Measurements from ENCODE around the gene SGMS2. TPM values are rescaled to one million over a fixed set of nuclear protein-coding genes. Genes with fewer than 3 reads are reported as not detected.

The SGMS2 gene
- total and polyA plus RNA-seq, 2 of the 4 experiments (the other 2 are of a cell fraction) = 13.4 to 37.5 TPM

DNA sequence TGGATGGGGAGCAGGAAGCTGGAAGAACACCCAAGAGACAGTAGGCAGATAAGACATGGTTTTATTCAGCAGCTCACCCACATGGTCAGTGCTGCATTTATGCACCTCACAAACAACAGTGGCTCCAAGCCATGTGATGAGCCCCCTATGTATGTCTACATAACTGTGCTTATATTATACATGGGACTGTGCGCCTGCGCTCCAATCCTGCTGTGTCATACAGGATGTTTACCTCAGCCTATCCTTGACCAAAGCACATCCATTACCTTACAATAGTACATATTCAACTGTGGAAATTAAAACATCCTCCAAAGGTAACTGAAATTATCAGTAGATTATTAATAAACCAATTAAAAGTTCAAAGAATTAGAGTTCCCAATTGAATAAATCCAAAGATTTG lies 44.1 kb upstream of the SGMS2 start:
- Histone ChIP-seq H2BK120ac (ENCODE audit: low read depth, low read length) (no peak overlapping the region), H3K27ac (ENCODE audit: insufficient read depth, low read length) (no peak overlapping the region), H3K27me3 (ENCODE audit: control insufficient read depth, insufficient read depth, low read length) (peaks cover 5% of the 10 kb centered on the region), H2AK5ac (ENCODE audit: low read depth, low read length) (no peak overlapping the region), H4K20me1 (ENCODE audit: insufficient read depth, low read length) (no peaks in the 10 kb centered on the region), H4K8ac (ENCODE audit: low read depth in 2 of 2, low read length in 2 of 2) (no peak overlapping the region), H3K4ac (ENCODE audit: low read depth, low read length) (no peak overlapping the region), H2BK20ac (ENCODE audit: low read depth, low read length) (no peak overlapping the region), H2AFZ (replicated peaks; ENCODE audit: low read length, poor library complexity) (no peak overlapping the region), H3K4me2 (ENCODE audit: low read depth, low read length) (no peak overlapping the region), H3K4me3 (ENCODE audit: insufficient read depth, low read depth, low read length) (no peak overlapping the region), H2BK15ac (ENCODE audit: low read depth, low read length) (no peak overlapping the region), H3K9ac (ENCODE audit: low read depth, low read length) (no peak overlapping the region), H2BK5ac (ENCODE audit: low read depth, low read length, poor library complexity, severe bottlenecking) (no peak overlapping the region), H4K5ac (ENCODE audit: low read depth, low read length) (no peak overlapping the region), H4K91ac (ENCODE audit: insufficient read depth, low read depth, low read length) (no peak overlapping the region), H3K9me3 (ENCODE audit: control insufficient read depth, insufficient read depth, low read length) (no peaks in the 10 kb centered on the region), H3K4me1 (ENCODE audit: control insufficient read depth, insufficient read depth, low read length) (no peaks in the 10 kb centered on the region), H3K79me1 (ENCODE audit: low read depth in 1 of 2, low read length in 2 of 2) (no peaks in the 10 kb centered on the region), H2AK9ac (replicated peaks; ENCODE audit: low read depth, low read length, poor library complexity) (no peak overlapping the region), H3K14ac (replicated peaks; ENCODE audit: low read depth, low read length) (no peak overlapping the region), H3K18ac (ENCODE audit: low read depth, low read length) (no peak overlapping the region), H3K36me3 (ENCODE audit: control insufficient read depth, insufficient read depth, low read length) (no peaks in the 10 kb centered on the region), H3K56ac (ENCODE audit: extremely low read depth, insufficient read depth, low read length) (no peak overlapping the region), H3K23ac (ENCODE audit: low read depth, low read length) (no peak overlapping the region), H3K9me1 (ENCODE audit: insufficient read depth, low read length) (no peaks in the 10 kb centered on the region)
- dilution Hi-C loops (cut with HindIII; ENCODE audit: low sequenced_read_pairs, unreplicated experiment) (no loop called here), in situ Hi-C loops (cut with MboI; ENCODE audit: low sequenced_read_pairs) (no loop called here), intact Hi-C loops (cut with micrococcal nuclease) (no loop called here)
- 100% methylated on average over 2 of the region's 2 CpGs; no CpG with 5 or more reads in 1 of the 2 experiments for WGBS, 2 experiments (ENCODE audit: extremely low coverage in 2 of 2, insufficient read length in 1 of 2)
- BruUV-seq (replicated peaks) = no TSS peak
- TF ChIP-seq RCOR1 (IDR thresholded peaks at IDR 0.05; ENCODE audit: insufficient replicate concordance, low read length) (no peak), RFX5 (IDR thresholded peaks at IDR 0.05; ENCODE audit: low read depth, low read length) (no peak), NFE2L2 (IDR thresholded peaks at IDR 0.05; ENCODE audit: low read depth, low read length) (no peak), MXI1 (IDR thresholded peaks at IDR 0.05; ENCODE audit: borderline replicate concordance, low read depth, low read length) (no peak), FOS (IDR thresholded peaks at IDR 0.05; ENCODE audit: low read depth, low read length) (no peak), CHD1 (IDR thresholded peaks at IDR 0.05; ENCODE audit: low read depth, low read length) (no peak), RAD21 (IDR thresholded peaks at IDR 0.05; ENCODE audit: low read length) (no peak), POLR2A (IDR thresholded peaks at IDR 0.05; ENCODE audit: low read depth, low read length) (no peak), CEBPB (IDR thresholded peaks at IDR 0.05; ENCODE audit: low read depth, low read length) (no peak), USF2 (IDR thresholded peaks at IDR 0.05; ENCODE audit: low read depth, low read length) (no peak)
- TF ChIP-seq, protein P1, sequence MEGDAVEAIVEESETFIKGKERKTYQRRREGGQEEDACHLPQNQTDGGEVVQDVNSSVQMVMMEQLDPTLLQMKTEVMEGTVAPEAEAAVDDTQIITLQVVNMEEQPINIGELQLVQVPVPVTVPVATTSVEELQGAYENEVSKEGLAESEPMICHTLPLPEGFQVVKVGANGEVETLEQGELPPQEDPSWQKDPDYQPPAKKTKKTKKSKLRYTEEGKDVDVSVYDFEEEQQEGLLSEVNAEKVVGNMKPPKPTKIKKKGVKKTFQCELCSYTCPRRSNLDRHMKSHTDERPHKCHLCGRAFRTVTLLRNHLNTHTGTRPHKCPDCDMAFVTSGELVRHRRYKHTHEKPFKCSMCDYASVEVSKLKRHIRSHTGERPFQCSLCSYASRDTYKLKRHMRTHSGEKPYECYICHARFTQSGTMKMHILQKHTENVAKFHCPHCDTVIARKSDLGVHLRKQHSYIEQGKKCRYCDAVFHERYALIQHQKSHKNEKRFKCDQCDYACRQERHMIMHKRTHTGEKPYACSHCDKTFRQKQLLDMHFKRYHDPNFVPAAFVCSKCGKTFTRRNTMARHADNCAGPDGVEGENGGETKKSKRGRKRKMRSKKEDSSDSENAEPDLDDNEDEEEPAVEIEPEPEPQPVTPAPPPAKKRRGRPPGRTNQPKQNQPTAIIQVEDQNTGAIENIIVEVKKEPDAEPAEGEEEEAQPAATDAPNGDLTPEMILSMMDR (conservative IDR thresholded peaks at IDR 0.05; ENCODE audit: low read depth, low read length) = no peak
- DNase-seq = no peak
- ChIA-PET POLR2A (ENCODE audit: unreplicated experiment) (no interaction called here), CTCF (no interaction called here)
- no peak for ATAC-seq (ENCODE audit: low read depth)
